ENCODE data around the gene PROX2.

GRCh38 chr14:74867673-74868072, 8.3 kb downstream of the PROX2 start:
- TF ChIP-seq, protein P1, sequence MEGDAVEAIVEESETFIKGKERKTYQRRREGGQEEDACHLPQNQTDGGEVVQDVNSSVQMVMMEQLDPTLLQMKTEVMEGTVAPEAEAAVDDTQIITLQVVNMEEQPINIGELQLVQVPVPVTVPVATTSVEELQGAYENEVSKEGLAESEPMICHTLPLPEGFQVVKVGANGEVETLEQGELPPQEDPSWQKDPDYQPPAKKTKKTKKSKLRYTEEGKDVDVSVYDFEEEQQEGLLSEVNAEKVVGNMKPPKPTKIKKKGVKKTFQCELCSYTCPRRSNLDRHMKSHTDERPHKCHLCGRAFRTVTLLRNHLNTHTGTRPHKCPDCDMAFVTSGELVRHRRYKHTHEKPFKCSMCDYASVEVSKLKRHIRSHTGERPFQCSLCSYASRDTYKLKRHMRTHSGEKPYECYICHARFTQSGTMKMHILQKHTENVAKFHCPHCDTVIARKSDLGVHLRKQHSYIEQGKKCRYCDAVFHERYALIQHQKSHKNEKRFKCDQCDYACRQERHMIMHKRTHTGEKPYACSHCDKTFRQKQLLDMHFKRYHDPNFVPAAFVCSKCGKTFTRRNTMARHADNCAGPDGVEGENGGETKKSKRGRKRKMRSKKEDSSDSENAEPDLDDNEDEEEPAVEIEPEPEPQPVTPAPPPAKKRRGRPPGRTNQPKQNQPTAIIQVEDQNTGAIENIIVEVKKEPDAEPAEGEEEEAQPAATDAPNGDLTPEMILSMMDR (IDR thresholded peaks at IDR 0.05), result no peak
- no peak for TF ChIP-seq POLR2A (IDR thresholded peaks at IDR 0.05)

Measured in adrenal gland (tissue), 5 donors.